Muscle of leg (tissue), 16 donors: Measurements from ENCODE around the gene GTF2H4. TPM values are rescaled to one million over a fixed set of nuclear protein-coding genes. Genes with fewer than 3 reads are reported as not detected.
"Not testable (repeated sequence)": the region's sequence is repeated elsewhere in the genome, so short reads cannot be mapped to it uniquely, and the experiment has no call there.

Experiments used
- DNase-seq: peaks from one replicate; pipeline ENCODE4 v3.0.0; 2013
- H3K27ac ChIP-seq: one replicate; pipeline ENCODE4 v1.5.1; 2013; ENCODE audit warnings: mild to moderate bottlenecking, low read length, control low read depth
- H3K27me3 ChIP-seq: one replicate; pipeline ENCODE4 v1.6.1; 2013; ENCODE audit warnings: low read length; ENCODE audit not compliant: control insufficient read depth, insufficient read depth
- H3K36me3 ChIP-seq: one replicate; pipeline ENCODE4 v1.6.1; 2013; ENCODE audit warnings: low read length; ENCODE audit not compliant: control insufficient read depth, insufficient read depth
- H3K4me1 ChIP-seq: one replicate; pipeline ENCODE4 v1.6.1; 2013; ENCODE audit warnings: low read length; ENCODE audit not compliant: control insufficient read depth, insufficient read depth
- H3K4me3 ChIP-seq: one replicate; pipeline ENCODE4 v1.5.1; 2013; ENCODE audit warnings: low read length, control low read depth
- H3K9me3 ChIP-seq: replicated peaks from 2 replicates; pipeline ENCODE4 v1.6.1; 2013; ENCODE audit warnings: low read depth, low read length; ENCODE audit not compliant: control insufficient read depth
- WGBS: methylation state at CpG from one replicate; pipeline ENCODE4 v1.1.5; 2013; ENCODE audit warnings: missing lambda C conversion rate; ENCODE audit not compliant: insufficient coverage; 5-methylcytosine and 5-hydroxymethylcytosine counted together
- long read RNA-seq, 11 donors: transcript quantifications; one replicate each; lab custom pipeline, GENCODE V29; 2026
- polyA plus RNA-seq, 8 donors: library from polyadenylated mRNA; unstranded; fragments of 120-200 nt; gene quantifications; one replicate each; pipeline versions ENCODE4 v1.2.1 to v1.2.3, GENCODE V29; 2013; ENCODE audit warnings: inconsistent platforms in 1 of 8, low replicate concordance in 1 of 8; ENCODE audit not compliant: insufficient read length in 8 of 8, insufficient read depth in 1 of 8
- total RNA-seq: library from RNA; stranded (reverse); fragments of 120-200 nt; gene quantifications from one replicate; pipeline ENCODE4 v1.2.4, GENCODE V29; 2013

The GTF2H4 gene
- total RNA-seq (15.5 TPM), polyA plus RNA-seq (10 to 100 TPM; 22.0 to 26.5 (median 24.1) TPM)
- long read RNA-seq, donor 1: 0 reads
- long read RNA-seq, donor 2: 0 reads
- long read RNA-seq, donor 3: 0 reads
- long read RNA-seq, donor 4, partial matches to known transcripts: 0 of 3 reads
- long read RNA-seq, donor 4, other reads (novel, unspliced or antisense): 0 of 3 reads
- long read RNA-seq, donor 5, transcript GTF2H4-201 (14 exons, 1,735 nt): major isoform, 6 of 19 reads
- long read RNA-seq, donor 5, partial matches to known transcripts: 12 of 19 reads
- long read RNA-seq, donor 5, other reads (novel, unspliced or antisense): 0 of 19 reads
- long read RNA-seq, donor 6, partial matches to known transcripts: 0 of 4 reads
- long read RNA-seq, donor 6, other reads (novel, unspliced or antisense): 0 of 4 reads
- long read RNA-seq, donor 7: 0 reads
- long read RNA-seq, donor 8, partial matches to known transcripts: 0 of 3 reads
- long read RNA-seq, donor 8, other reads (novel, unspliced or antisense): 0 of 3 reads
- long read RNA-seq, donor 9, partial matches to known transcripts: 0 of 1 reads
- long read RNA-seq, donor 9, other reads (novel, unspliced or antisense): 0 of 1 reads
- long read RNA-seq, donor 10, partial matches to known transcripts: 0 of 5 reads
- long read RNA-seq, donor 10, other reads (novel, unspliced or antisense): 0 of 5 reads
- long read RNA-seq, donor 11, partial matches to known transcripts: 0 of 4 reads
- long read RNA-seq, donor 11, other reads (novel, unspliced or antisense): 0 of 4 reads

DNA sequence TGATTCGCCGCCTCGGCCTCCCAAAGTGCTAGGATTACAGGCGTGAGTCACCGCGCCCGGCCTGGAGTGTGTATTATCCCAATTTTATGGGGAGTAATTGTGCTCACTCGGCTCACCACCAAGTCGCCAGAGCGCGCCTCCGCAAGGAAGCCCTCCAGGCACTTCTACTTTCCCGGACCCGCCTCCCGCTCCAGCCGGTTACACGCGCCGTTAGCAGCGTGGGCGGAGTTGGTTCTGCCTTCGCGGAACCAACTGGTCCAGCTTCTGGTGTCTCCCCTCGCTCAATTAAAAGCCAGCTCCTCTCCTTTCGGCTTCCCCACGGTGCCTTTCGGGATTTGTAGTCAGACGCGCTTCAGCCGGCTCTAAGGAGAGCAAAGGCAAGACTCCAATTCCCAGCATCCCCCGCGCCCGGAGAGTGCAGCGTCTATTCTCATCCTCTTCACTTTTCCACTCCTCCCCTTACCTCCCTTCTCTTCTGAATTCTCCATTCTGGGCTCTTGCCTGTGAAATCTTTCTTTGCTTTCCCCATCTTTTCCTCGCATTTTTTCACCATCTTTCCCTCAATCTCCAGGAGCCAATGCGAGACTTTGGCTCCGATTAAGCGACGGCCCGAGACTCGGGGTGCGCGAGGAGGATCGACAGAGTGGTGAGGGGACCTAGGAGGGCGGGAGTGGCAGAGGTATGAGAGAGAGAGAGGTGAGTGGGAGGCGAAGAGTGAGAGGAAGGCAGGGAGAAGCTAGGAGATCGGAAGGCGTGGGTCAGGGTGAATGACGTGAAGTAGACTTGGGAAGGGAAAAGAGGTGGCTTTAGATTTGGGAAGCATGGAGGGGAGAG lies at the start of gene GTF2H4:
Gene GTF2H4 (plus strand): TSS at position 450 of the 834 bp plus-strand sequence.
- no peaks in the 10 kb centered on the region for H3K27me3 ChIP-seq
- peak within 1 kb of the TSS; percentile 92 for H3K4me3 ChIP-seq
- WGBS: 0% methylated on average over 47 of the region's 49 CpGs
- H3K36me3 ChIP-seq: peaks cover 31% of the 10 kb centered on the region
- peak within 1 kb of the TSS; percentile 58 for H3K27ac ChIP-seq
- DNase-seq: peak; percentile 100
- H3K4me1 ChIP-seq: peaks cover 7% of the 10 kb centered on the region
- H3K9me3 ChIP-seq: no peaks in the 10 kb centered on the region

DNA sequence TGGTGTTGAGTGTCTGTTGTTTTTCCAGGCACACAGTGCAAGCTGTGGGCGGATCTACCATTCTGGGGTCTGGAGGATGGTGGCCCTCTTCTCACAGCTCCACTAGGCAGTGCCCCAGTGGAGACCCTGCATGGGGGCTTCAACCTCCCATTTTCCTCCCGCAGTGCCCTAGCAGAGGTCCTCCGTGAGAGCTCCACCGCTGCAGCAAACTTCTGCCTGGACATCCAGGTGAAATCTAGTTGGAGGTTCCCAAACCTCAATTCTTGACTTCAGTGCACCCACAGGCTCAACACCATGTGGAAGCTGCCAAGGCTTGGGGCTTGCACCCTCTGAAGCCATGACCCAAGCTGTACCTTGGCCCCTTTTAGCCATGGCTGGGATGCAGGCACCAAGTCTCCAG lies 48.3 kb upstream of the GTF2H4 start:
- not testable (repeated sequence) for H3K27me3 ChIP-seq, H3K4me1 ChIP-seq, H3K27ac ChIP-seq, H3K9me3 ChIP-seq, DNase-seq, H3K4me3 ChIP-seq, H3K36me3 ChIP-seq
- WGBS: 95% methylated on average over 3 of the region's 4 CpGs

- no peak overlapping the region for H3K4me3 ChIP-seq
- H3K27me3 ChIP-seq: no peaks in the 10 kb centered on the region
- no peak for DNase-seq
- H3K36me3 ChIP-seq: no peaks in the 10 kb centered on the region
- no peaks in the 10 kb centered on the region for H3K9me3 ChIP-seq
- H3K27ac ChIP-seq: no peak overlapping the region
- 33% methylated on average over 1 of the region's 3 CpGs for WGBS
- no peaks in the 10 kb centered on the region for H3K4me1 ChIP-seq
These were observed 46.6 kb upstream of the GTF2H4 start for GRCh38 chr6:30861257-30862048.

GRCh38 chr6:30862156-30862875 lies 45.7 kb upstream of the GTF2H4 start:
- Histone ChIP-seq H3K27me3 (no peaks in the 10 kb centered on the region), H3K36me3 (no peaks in the 10 kb centered on the region), H3K4me3 (no peak overlapping the region), H3K4me1 (no peaks in the 10 kb centered on the region), H3K9me3 (no peaks in the 10 kb centered on the region), H3K27ac (no peak overlapping the region)
- 63% methylated on average over 9 of the region's 10 CpGs for WGBS
- no peak for DNase-seq

DNA sequence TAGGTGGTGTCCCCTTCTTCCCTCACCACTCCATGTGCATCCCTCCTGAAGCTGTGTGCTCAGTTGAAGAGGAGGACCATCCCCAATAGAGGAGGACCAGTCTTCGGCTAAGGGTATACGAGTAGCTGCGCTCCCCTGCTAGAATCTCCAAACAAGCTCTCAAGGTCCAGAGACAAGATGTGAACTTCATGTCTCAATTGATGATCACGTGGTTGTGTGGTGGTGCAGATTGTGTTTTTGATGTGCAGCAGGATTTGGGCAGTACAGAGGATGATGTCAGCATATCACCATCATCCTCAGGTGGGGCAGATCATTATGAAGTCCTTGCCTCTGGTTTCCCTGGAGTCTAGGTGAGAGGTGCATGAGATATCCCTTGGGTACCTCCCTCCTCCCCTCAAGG lies 43.7 kb upstream of the GTF2H4 start:
- Histone ChIP-seq H3K4me1 (no peaks in the 10 kb centered on the region), H3K36me3 (no peaks in the 10 kb centered on the region), H3K4me3 (no peak overlapping the region), H3K27me3 (no peaks in the 10 kb centered on the region), H3K27ac (no peak overlapping the region), H3K9me3 (peaks cover 2% of the 10 kb centered on the region)
- 80% methylated on average over 1 of the region's 4 CpGs for WGBS
- no peak for DNase-seq

DNA sequence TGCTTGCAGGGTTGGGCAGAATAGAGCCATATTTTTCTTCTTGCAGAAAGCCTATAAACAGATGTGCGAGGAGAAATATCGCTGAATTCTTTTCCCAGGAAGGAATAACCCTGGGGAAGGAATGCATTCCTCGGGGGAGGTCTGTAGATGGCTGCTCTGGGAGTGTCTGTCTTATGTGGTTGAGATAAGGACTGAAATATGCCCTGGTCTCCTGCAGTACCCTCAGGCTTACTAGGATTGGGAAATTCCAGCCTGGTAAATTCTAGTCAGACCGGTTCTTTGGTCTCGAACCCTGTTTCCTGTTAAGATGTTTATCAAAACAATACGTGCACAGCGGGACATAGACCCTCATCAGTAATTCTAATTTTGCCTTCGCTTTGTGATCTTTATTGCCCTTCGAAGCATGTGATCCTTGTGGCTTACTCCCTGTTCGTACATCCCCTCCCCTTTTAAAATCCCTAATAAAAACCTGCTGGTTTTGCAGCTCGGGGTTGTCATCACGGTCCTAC lies 38.7 kb upstream of the GTF2H4 start:
- not testable (repeated sequence) for H3K4me3 ChIP-seq, H3K27me3 ChIP-seq, DNase-seq, H3K4me1 ChIP-seq, H3K27ac ChIP-seq, H3K36me3 ChIP-seq
- peaks cover 13% of the 10 kb centered on the region for H3K9me3 ChIP-seq
- 52% methylated on average over 10 of the region's 12 CpGs for WGBS

DNA sequence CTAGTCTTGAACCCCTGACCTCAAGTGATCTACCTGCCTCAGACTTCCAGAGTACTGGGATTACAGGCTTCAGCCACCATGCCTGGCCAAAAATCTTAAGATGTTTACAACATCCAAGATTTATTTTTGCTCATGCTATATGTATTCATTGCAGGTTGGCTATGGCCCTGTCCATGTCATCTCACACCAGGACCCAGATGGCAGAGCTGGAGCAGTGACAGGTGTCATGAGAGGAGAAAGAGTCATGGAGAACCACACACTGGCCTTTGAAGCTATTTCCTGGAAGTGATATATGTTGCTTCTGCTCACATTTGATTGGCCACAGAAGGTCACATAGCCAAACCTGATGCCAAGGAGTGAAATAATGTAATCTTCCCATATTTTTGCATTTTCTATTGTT lies 37.5 kb upstream of the GTF2H4 start:
- DNase-seq: no peak
- Histone ChIP-seq H3K36me3 (no peaks in the 10 kb centered on the region), H3K4me3 (no peak overlapping the region), H3K27me3 (no peaks in the 10 kb centered on the region), H3K27ac (no peak overlapping the region), H3K4me1 (no peaks in the 10 kb centered on the region), H3K9me3 (peaks cover 13% of the 10 kb centered on the region)

- peaks cover 13% of the 10 kb centered on the region for H3K9me3 ChIP-seq
- no peaks in the 10 kb centered on the region for H3K4me1 ChIP-seq
- no CpG with 5 or more reads among the region's 4 CpGs for WGBS
- no peaks in the 10 kb centered on the region for H3K36me3 ChIP-seq
- H3K27me3 ChIP-seq: no peaks in the 10 kb centered on the region
- DNase-seq: no peak
- no peak overlapping the region for H3K4me3 ChIP-seq
- no peak overlapping the region for H3K27ac ChIP-seq
These were observed 36.3 kb upstream of the GTF2H4 start for GRCh38 chr6:30871592-30872183.
